K562 (cell line): ENCODE data around the gene CYP21A2. TPM values are rescaled to one million over a fixed set of nuclear protein-coding genes. Genes with fewer than 3 reads are reported as not detected.
A peak's percentile ranks its signal among the peaks of the same experiment; 100 is the strongest.

Experiments used
- ATF3 ChIP-seq, 2 experiments: fragments of 450-650 bp in 1 of 2; sonication (generic) in 1 of 2; formaldehyde crosslinking in 1 of 2; IDR thresholded peaks in 1 of 2; conservative IDR thresholded peaks in 1 of 2; 2 replicates each; pipeline versions ENCODE4 v1.6.1 to v1.8.1; 2016 to 2023; ENCODE audit warnings: mild to moderate bottlenecking in 2 of 2, moderate library complexity in 2 of 2, inconsistent platforms in 1 of 2, missing genetic modification reagents in 1 of 2
- CTBP1 ChIP-seq: fragments of 450-650 bp; IDR thresholded peaks from 2 replicates; pipeline ENCODE4 v1.6.1; 2016; ENCODE audit warnings: borderline replicate concordance
- DPF2 ChIP-seq: fragments of 450-650 bp; IDR thresholded peaks from 2 replicates; pipeline ENCODE4 v1.6.1; 2016
- E2F6 ChIP-seq, 2 experiments: IDR thresholded peaks; 2 replicates each; pipeline ENCODE4 v1.6.1; 2011; ENCODE audit warnings: borderline replicate concordance in 1 of 2, control low read depth in 1 of 2, low read depth in 1 of 2, low read length in 1 of 2, mild to moderate bottlenecking in 1 of 2, mixed read lengths in 1 of 2, moderate library complexity in 1 of 2; ENCODE audit not compliant: insufficient read depth in 1 of 2, insufficient read length in 1 of 2, poor library complexity in 1 of 2, severe bottlenecking in 1 of 2; ENCODE audit errors: extremely low read depth in 1 of 2
- FOSL1 ChIP-seq: fragments of 200-800 bp; sonication (Bioruptor generic); conservative IDR thresholded peaks from 2 replicates; pipeline ENCODE4 v1.6.1; 2016; ENCODE audit warnings: missing genetic modification characterization, missing compliant biosample characterization
- FOXP4 ChIP-seq: sonication (generic); formaldehyde crosslinking; IDR thresholded peaks from 2 replicates; pipeline ENCODE4 v1.8.0; 2022; ENCODE audit warnings: mild to moderate bottlenecking, missing genetic modification reagents, borderline replicate concordance
- JUNB ChIP-seq: fragments of 450-650 bp; formaldehyde crosslinking; conservative IDR thresholded peaks from 2 replicates; pipeline ENCODE4 v1.4.0; 2020; ENCODE audit warnings: mild to moderate bottlenecking
- L3MBTL2 ChIP-seq: fragments of 450-650 bp; IDR thresholded peaks from 2 replicates; pipeline ENCODE4 v1.6.1; 2016; ENCODE audit warnings: mild to moderate bottlenecking, moderate library complexity
- MAZ ChIP-seq, 2 experiments: fragments of 450-650 bp in 1 of 2; sonication (generic) in 1 of 2; formaldehyde crosslinking; IDR thresholded peaks in 1 of 2; conservative IDR thresholded peaks in 1 of 2; 2 replicates each; pipeline versions ENCODE4 v1.4.0 to v1.5.0; 2020; ENCODE audit warnings: mild to moderate bottlenecking in 1 of 2, missing genetic modification reagents in 1 of 2
- MYNN ChIP-seq, 2 experiments: sonication (generic); formaldehyde crosslinking in 1 of 2; IDR thresholded peaks; 2 replicates each; pipeline versions ENCODE4 v1.5.0 to v1.6.1; 2016 to 2020; ENCODE audit warnings: antibody characterized with exemption in 1 of 2, missing genetic modification reagents in 1 of 2
- PTBP1 ChIP-seq: fragments of 200-400 bp; formaldehyde crosslinking; IDR thresholded peaks from 2 replicates; pipeline ENCODE4 v1.6.1; 2017; ENCODE audit warnings: low read depth, low read length
- RBFOX2 ChIP-seq: fragments of 200-400 bp; formaldehyde crosslinking; IDR thresholded peaks from 2 replicates; pipeline ENCODE4 v1.6.1; 2017; ENCODE audit warnings: low read depth, mild to moderate bottlenecking, low read length, moderate library complexity
- SIN3A ChIP-seq, 2 experiments: fragments of 150-350 bp in 1 of 2; IDR thresholded peaks; 2 replicates each; pipeline ENCODE4 v1.6.1; 2011 to 2016; ENCODE audit warnings: borderline replicate concordance in 2 of 2, low read depth in 2 of 2, low read length in 2 of 2, mild to moderate bottlenecking in 2 of 2, moderate library complexity in 2 of 2; ENCODE audit not compliant: control insufficient read depth in 1 of 2
- TOE1 ChIP-seq, 2 experiments: fragments of 450-650 bp in 1 of 2; sonication (generic) in 1 of 2; formaldehyde crosslinking in 1 of 2; IDR thresholded peaks; 2 replicates each; pipeline versions ENCODE4 v1.7.1 to v1.8.0; 2016 to 2022; ENCODE audit warnings: borderline replicate concordance in 2 of 2, mild to moderate bottlenecking in 2 of 2, antibody characterized with exemption in 1 of 2, inconsistent platforms in 1 of 2, low read depth in 1 of 2, missing genetic modification reagents in 1 of 2, moderate library complexity in 1 of 2
- YY1 ChIP-seq, 3 experiments: IDR thresholded peaks; 2 replicates each; pipeline ENCODE4 v1.6.1; 2011; ENCODE audit warnings: low read length in 2 of 3, mild to moderate bottlenecking in 2 of 3, moderate library complexity in 2 of 3, borderline replicate concordance in 1 of 3, control low read depth in 1 of 3, low read depth in 1 of 3; ENCODE audit not compliant: insufficient read depth in 3 of 3, insufficient replicate concordance in 2 of 3, control insufficient read depth in 1 of 3, insufficient read length in 1 of 3; ENCODE audit errors: extremely low read depth in 1 of 3
- ZBTB9 ChIP-seq: fragments of 450-650 bp; formaldehyde crosslinking; IDR thresholded peaks from 2 replicates; pipeline ENCODE4 v1.4.0; 2020; ENCODE audit warnings: mild to moderate bottlenecking, moderate library complexity
- ZNF561 ChIP-seq: fragments of 450-650 bp; formaldehyde crosslinking; conservative IDR thresholded peaks from 2 replicates; pipeline ENCODE4 v1.4.0; 2020; ENCODE audit warnings: mild to moderate bottlenecking, moderate library complexity
- polyA plus RNA-seq, 8 experiments: library from polyadenylated mRNA; depleted of rRNA in 4 of 8; stranded (reverse) in 5 of 8; unstranded in 3 of 8; fragments of >200 nt; fragmentation: Nextera tagmentation in 2 of 8; fragmentation: Illumina TruSeq in 1 of 8; extraction: Ambion mirVana in 2 of 8; extraction: Trizol in 1 of 8; gene quantifications; 2 replicates each; pipeline versions ENCODE4 v1.2.1 to v1.2.3, GENCODE V29; 2011 to 2014; ENCODE audit warnings: inconsistent platforms in 1 of 8, missing spikeins in 1 of 8
- total RNA-seq, 7 experiments: library from RNA; depleted of rRNA in 6 of 7; stranded (reverse); fragments of >200 nt in 6 of 7; fragmentation: Illumina TruSeq in 2 of 7; extraction: Trizol in 2 of 7; gene quantifications; 2 replicates each; pipeline versions ENCODE4 v1.2.1 to v1.2.3, GENCODE V29; 2011 to 2021; ENCODE audit warnings: low replicate concordance in 1 of 7

Gene CYP21A2
- total and polyA plus RNA-seq, 9 of the 15 experiments (the other 6 are each of a cell fraction or from before 2014, with no cell fraction given), result 0.03 to 1.4 (median 0.19) TPM

- peak; percentile 88 for TF ChIP-seq ZBTB9 (CRISPR knock-in tag)
- peak; percentile 44; the same call in 1 of the 2 replicates for TF ChIP-seq TOE1 (IDR thresholded peaks at IDR 0.05; ENCODE audit: borderline replicate concordance)
- no peak for TF ChIP-seq TOE1 (CRISPR knock-in tag; IDR thresholded peaks at IDR 0.05; ENCODE audit: borderline replicate concordance, low read depth)
- TF ChIP-seq ZNF561 (CRISPR knock-in tag), result no peak
- TF ChIP-seq DPF2, result peak; percentile 31; the same call in 1 of the 2 replicates
- peak; percentile 41; the same call in 1 of the 2 replicates for TF ChIP-seq CTBP1
- TF ChIP-seq JUNB, result 0 out of 2 replicates have a peak, but pooled peaks have one; percentile 4
- no peak for TF ChIP-seq SIN3A (IDR thresholded peaks at IDR 0.05; ENCODE audit: borderline replicate concordance in 2 of 2, control insufficient read depth in 1 of 2, low read depth in 2 of 2, low read length in 2 of 2)
- peak; percentile 90 for TF ChIP-seq FOSL1
- no peak for TF ChIP-seq MYNN (IDR thresholded peaks at IDR 0.05)
- TF ChIP-seq MYNN (CRISPR knock-in tag; IDR thresholded peaks at IDR 0.05), result no peak
- TF ChIP-seq MAZ (CRISPR knock-in tag; conservative IDR thresholded peaks at IDR 0.05 in 1 of 2, IDR thresholded peaks at IDR 0.05 in 1 of 2), result peak; percentile 58 to 66; a peak in 3 of 4 replicates
- peak; percentile 29; the same call in 1 of the 2 replicates for TF ChIP-seq RBFOX2
- TF ChIP-seq L3MBTL2, result peak; percentile 81
- TF ChIP-seq E2F6 (IDR thresholded peaks at IDR 0.05; ENCODE audit: borderline replicate concordance in 1 of 2, extremely low read depth in 1 of 2, insufficient read depth in 1 of 2, insufficient read length in 1 of 2, low read depth in 1 of 2, low read length in 1 of 2, poor library complexity in 1 of 2, severe bottlenecking in 1 of 2), result peak in 1 of 2 experiments; percentile 69
- TF ChIP-seq FOXP4 (CRISPR knock-in tag), result 0 out of 2 replicates have a peak, but pooled peaks have one; percentile 22
- peak; percentile 80 for TF ChIP-seq ATF3 (IDR thresholded peaks at IDR 0.05)
- no peak for TF ChIP-seq ATF3 (CRISPR knock-in tag; conservative IDR thresholded peaks at IDR 0.05)
- TF ChIP-seq PTBP1, result no peak
- TF ChIP-seq YY1 (IDR thresholded peaks at IDR 0.05; ENCODE audit: borderline replicate concordance in 1 of 3, control insufficient read depth in 1 of 3, extremely low read depth in 1 of 3, insufficient read depth in 3 of 3, insufficient read length in 1 of 3, insufficient replicate concordance in 2 of 3, low read depth in 1 of 3, low read length in 2 of 3), result peak in 2 of 3 experiments; percentile 53 to 56
Observed at GRCh38 chr6:32081168-32081990, 43.2 kb downstream of the CYP21A2 start (continued).
